COLO829 (cell line): ENCODE results near the gene XCL1.
"Not testable (repeated sequence)": the region's sequence is repeated elsewhere in the genome, so short reads cannot be mapped to it uniquely, and the experiment has no call there.

Source experiments
- DNase-seq: peaks from one replicate; pipeline ENCODE4 v3.0.0; 2012; ENCODE audit warnings: low spot score

XCL1 gene

GRCh38 chr1:168576245-168576688, at the start of gene XCL1:
Gene XCL1 (plus strand): TSS chr1:168576605. CDS start chr1:168576638, 33 bp downstream.
- not testable (repeated sequence) for DNase-seq

- DNase-seq: no peak
Observed at GRCh38 chr1:168529518-168529917, 46.9 kb upstream of the XCL1 start.

GRCh38 chr1:168531615-168532345, 44.6 kb upstream of the XCL1 start:
- no peak for DNase-seq

- no peak for DNase-seq
Observed at GRCh38 chr1:168535536-168535935, 40.9 kb upstream of the XCL1 start.

DNA sequence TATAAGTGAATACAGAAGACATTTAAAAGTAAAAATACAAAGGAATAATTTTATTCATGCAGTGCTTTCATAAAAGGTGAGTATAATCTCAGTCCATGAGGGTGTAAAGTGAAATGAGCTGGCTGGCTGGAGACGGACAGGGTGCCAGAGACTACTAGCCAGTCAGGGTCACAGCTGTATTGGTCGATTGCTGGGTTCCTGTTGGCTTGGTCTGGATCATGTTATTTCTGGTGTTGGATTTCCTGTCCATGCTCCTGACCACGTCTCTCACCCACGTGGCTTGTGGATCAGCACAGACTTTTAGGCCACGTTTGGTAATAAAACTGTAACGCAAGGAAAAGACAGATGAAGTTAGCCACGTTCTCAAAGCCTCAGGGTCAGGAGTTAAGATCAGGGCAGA, 35.6 kb upstream of the XCL1 start:
- not testable (repeated sequence) for DNase-seq

DNA sequence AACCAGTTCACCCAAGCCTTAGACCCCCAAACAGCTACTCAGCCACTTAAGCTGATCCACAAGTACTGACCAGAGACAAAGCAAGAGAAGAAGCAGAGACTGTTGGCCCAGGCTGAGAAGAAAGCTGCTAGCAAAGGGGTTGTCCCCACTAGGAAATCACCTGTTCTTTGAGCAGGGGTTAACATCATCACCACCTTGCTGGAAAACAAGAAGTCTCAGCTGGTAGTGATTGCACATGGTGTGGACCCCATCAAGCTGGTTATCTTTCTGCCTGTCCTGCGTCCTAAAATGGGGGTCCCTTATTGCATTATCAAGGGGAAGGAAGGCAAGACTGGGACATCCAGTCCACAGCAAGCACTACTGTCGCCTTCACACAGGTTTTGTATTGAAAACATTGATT, 33.4 kb upstream of the XCL1 start:
- not testable (repeated sequence) for DNase-seq

DNA sequence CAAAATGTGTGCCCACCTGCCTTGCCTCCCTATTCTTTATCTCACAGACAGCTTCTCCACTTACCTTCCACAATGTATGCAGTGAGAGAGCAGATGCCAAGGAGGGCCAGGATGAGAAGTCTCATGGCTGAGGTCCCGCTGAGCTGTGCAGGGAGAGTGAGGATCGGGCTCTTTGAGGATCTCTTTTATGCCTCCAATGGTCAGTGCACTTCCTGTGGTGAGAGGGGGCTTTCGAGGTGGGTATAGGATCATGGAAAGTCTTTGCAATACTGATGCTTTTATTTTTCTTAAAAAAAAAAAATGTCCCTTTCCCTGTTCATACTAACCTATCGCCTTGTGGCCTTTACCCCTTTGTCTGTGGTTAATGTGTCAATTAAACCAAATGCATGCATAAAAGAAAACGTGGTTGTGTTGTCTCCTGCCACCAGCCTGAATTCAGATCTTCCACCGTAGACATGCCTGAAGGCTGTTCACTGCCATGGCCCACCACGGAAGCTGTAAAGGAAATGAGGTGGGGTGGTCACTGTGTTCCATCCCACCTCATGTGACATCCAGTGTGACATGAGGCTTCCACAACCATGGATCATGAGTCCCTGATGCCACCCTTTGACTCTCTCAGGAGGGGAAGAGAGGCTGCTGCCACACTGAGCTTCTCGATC, 32.4 kb upstream of the XCL1 start, which contains the start of gene XCL2:
TSS of gene XCL2 (minus strand) at position 158 of the 659 bp plus-strand sequence. CDS start at position 125, 33 bp downstream.
- not testable (repeated sequence) for DNase-seq

- not testable (repeated sequence) for DNase-seq
Observed at GRCh38 chr1:168545678-168546552, 30.5 kb upstream of the XCL1 start.

DNA sequence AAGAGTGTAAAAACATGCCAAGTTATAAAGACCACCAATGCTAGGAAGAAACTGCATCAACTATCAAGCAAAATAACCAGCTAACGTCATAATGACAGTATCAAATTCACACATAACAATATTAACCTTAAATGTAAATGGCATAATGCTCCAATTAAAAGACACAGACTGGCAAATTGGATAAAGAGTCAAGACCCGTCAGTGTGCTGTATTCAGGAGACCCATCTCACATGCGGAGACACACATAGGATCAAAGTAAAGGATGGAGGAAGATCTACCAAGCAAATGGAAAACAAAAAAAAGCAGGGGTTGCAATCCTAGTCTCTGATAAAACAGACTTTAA, 29.9 kb upstream of the XCL1 start:
- not testable (repeated sequence) for DNase-seq

GRCh38 chr1:168550971-168551370, 25.4 kb upstream of the XCL1 start:
- DNase-seq: no peak

GRCh38 chr1:168551688-168552087, 24.7 kb upstream of the XCL1 start:
- DNase-seq: no peak

GRCh38 chr1:168552961-168553360, 23.4 kb upstream of the XCL1 start:
- no peak for DNase-seq

- no peak for DNase-seq
Observed at GRCh38 chr1:168553680-168554553, 22.5 kb upstream of the XCL1 start.

DNA sequence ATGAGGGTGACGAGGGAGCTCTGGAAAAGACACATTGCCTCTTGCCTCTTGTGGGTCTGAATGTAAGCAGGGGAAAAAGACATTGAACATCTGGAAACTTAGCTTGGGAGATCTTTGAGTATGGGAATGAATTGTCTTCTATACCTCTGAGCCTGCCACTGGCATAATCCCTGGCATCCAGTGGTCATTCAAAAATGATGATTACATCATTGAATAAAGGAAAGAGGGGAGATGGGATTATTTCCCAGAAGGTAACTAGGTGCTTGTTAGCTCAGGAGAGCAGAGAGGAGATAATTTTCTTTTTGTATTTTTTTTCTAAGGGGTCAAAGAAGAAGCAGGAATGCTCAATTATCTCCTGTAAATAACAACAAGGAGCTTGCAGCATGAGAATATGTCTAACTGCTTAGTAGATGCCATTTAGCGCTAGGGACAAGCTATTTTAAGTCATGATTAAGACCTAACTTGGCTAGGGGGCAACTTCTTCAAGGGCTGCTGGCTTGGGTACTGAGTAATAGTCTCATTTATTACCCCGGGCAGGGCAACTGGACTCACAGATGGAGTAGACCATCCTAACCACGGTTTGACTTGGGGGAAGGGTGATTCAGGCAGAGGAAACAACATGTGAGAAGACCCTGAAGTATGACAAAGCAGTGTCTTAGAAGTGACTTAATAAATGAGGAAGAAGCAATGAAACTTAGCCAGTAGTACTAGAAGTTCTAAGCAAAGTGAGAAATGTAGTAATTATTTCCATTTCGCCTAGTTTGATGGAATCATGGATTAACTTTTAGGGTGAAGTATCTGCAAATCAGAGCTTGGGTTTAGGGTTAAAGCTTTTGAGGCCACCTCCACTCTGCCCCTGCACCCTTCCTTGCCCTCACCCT, 21.6 kb upstream of the XCL1 start:
- DNase-seq: no peak

GRCh38 chr1:168555508-168556046, 20.8 kb upstream of the XCL1 start:
- DNase-seq: no peak

GRCh38 chr1:168556647-168557046, 19.8 kb upstream of the XCL1 start:
- no peak for DNase-seq

- DNase-seq: no peak
Observed at GRCh38 chr1:168560370-168560769, 16.0 kb upstream of the XCL1 start.

- no peak for DNase-seq
Observed at GRCh38 chr1:168561989-168562388, 14.4 kb upstream of the XCL1 start.

DNA sequence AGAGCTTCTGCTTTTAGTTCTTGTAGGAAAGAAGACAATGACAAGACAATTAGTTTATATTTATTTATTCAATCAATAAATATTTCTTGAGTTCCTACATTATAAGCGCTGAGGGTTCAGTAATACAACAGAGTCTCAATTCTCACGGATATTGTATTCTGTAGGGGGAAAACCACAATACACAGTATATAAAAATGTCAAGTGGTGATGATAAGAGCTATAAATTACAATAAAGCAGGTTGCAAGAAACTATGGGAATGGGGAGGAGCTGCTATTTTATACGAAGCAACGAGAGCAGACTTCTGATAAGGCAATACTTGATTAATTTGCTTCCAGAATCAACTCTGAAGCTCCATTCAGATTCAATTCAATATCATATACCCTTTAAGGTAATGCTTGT, 10.6 kb upstream of the XCL1 start:
- no peak for DNase-seq

DNA sequence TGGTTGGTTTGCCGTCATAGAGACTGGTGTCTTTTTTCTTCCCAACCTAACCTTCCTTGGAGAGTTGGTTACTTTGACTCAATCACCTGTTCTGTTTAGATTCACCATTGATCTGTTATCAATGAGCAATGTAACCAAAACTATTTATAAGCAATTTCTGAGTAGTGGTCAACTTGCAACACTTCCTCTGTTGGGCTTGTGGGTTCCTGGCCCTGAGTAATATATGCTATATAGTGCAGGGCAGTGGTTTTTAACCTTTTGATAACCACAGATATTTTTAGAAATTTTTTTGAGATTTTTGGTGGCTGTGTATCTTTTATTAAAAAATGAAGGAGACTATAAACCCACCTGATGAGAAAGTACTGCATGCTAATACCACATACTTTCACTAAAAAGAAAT, 9.4 kb upstream of the XCL1 start:
- no peak for DNase-seq
